HepG2 (cell line): ENCODE results near the gene REEP6. TPM values are rescaled to one million over a fixed set of nuclear protein-coding genes. Genes with fewer than 3 reads are reported as not detected.

Experiments used
- ARID4A ChIP-seq: sonication (generic); formaldehyde crosslinking; IDR thresholded peaks from 2 replicates; pipeline ENCODE4 v1.5.0; 2020; ENCODE audit warnings: mild to moderate bottlenecking, missing genetic modification reagents, borderline replicate concordance
- HOXA3 ChIP-seq: sonication (generic); formaldehyde crosslinking; IDR thresholded peaks from 2 replicates; pipeline ENCODE4 v1.5.0; 2020; ENCODE audit warnings: missing genetic modification reagents
- JUN ChIP-seq: sonication (generic); formaldehyde crosslinking; IDR thresholded peaks from 2 replicates; pipeline ENCODE4 v1.4.0; 2020; ENCODE audit warnings: mild to moderate bottlenecking, missing genetic modification reagents
- KLF16 ChIP-seq, 2 experiments: sonication (generic) in 1 of 2; formaldehyde crosslinking in 1 of 2; IDR thresholded peaks; 2 replicates each; pipeline versions ENCODE4 v1.6.1 to v1.8.0; 2016 to 2023; ENCODE audit warnings: missing genetic modification reagents in 2 of 2, missing compliant biosample characterization in 1 of 2
- MIER3 ChIP-seq: IDR thresholded peaks from 2 replicates; pipeline ENCODE4 v1.6.1; 2016; ENCODE audit warnings: missing compliant biosample characterization, borderline replicate concordance
- NR2F6 ChIP-seq, 2 experiments: IDR thresholded peaks; 2 replicates each; pipeline ENCODE4 v1.6.1; 2016; ENCODE audit warnings: antibody characterized with exemption in 1 of 2, mild to moderate bottlenecking in 1 of 2
- RBM39 ChIP-seq: fragments of 200-400 bp; formaldehyde crosslinking; IDR thresholded peaks from one replicate; pipeline ENCODE4 v1.6.1; 2018; ENCODE audit warnings: antibody characterized with exemption, mild to moderate bottlenecking, low read depth, low read length; ENCODE audit not compliant: poor library complexity, severe bottlenecking
- SIN3A ChIP-seq: IDR thresholded peaks from 2 replicates; pipeline ENCODE4 v1.6.1; 2011; ENCODE audit warnings: low read depth, mild to moderate bottlenecking, control low read depth, low read length, borderline replicate concordance
- SOX5 ChIP-seq: IDR thresholded peaks from 2 replicates; pipeline ENCODE4 v1.6.1; 2016; ENCODE audit warnings: borderline replicate concordance
- TCF7L2 ChIP-seq: IDR thresholded peaks from 2 replicates; pipeline ENCODE4 v1.6.1; 2011; ENCODE audit warnings: mild to moderate bottlenecking, low read depth, low read length, moderate library complexity
- TSC22D2 ChIP-seq: sonication (generic); formaldehyde crosslinking; IDR thresholded peaks from 2 replicates; pipeline ENCODE4 v1.5.1; 2020; ENCODE audit warnings: missing genetic modification reagents, mild to moderate bottlenecking, borderline replicate concordance
- ZMYM2 ChIP-seq: sonication (generic); formaldehyde crosslinking; IDR thresholded peaks from 2 replicates; pipeline ENCODE4 v1.8.0; 2022; ENCODE audit warnings: mild to moderate bottlenecking, missing genetic modification reagents
- ZNF160 ChIP-seq: sonication (generic); formaldehyde crosslinking; IDR thresholded peaks from 2 replicates; pipeline ENCODE4 v1.8.0; 2022; ENCODE audit warnings: mild to moderate bottlenecking, inconsistent platforms, missing genetic modification reagents
- ZNF317 ChIP-seq: sonication (generic); formaldehyde crosslinking; IDR thresholded peaks from 2 replicates; pipeline ENCODE4 v1.5.0; 2020; ENCODE audit warnings: mild to moderate bottlenecking, missing genetic modification reagents
- ZNF530 ChIP-seq: sonication (generic); formaldehyde crosslinking; IDR thresholded peaks from 2 replicates; pipeline ENCODE4 v1.5.0; 2020; ENCODE audit warnings: low read depth, mild to moderate bottlenecking, missing genetic modification reagents
- ZNF562 ChIP-seq: sonication (generic); formaldehyde crosslinking; IDR thresholded peaks from 2 replicates; pipeline ENCODE4 v1.8.0; 2022; ENCODE audit warnings: missing genetic modification reagents, borderline replicate concordance
- ZNF782 ChIP-seq: sonication (generic); formaldehyde crosslinking; IDR thresholded peaks from 2 replicates; pipeline ENCODE4 v1.4.0; 2020; ENCODE audit warnings: missing genetic modification reagents, mild to moderate bottlenecking, borderline replicate concordance
- polyA plus RNA-seq, 8 experiments: library from polyadenylated mRNA; depleted of rRNA in 3 of 8; stranded (reverse) in 7 of 8; unstranded in 1 of 8; fragments of >200 nt; fragmentation: Illumina TruSeq in 4 of 8; extraction: Trizol in 4 of 8; gene quantifications; 2 replicates each; pipeline versions ENCODE4 v1.2.1 to v1.2.3, GENCODE V29; 2011 to 2016; ENCODE audit warnings: low read depth in 4 of 8, missing spikeins in 1 of 8, mixed read lengths in 1 of 8; ENCODE audit not compliant: insufficient read depth in 1 of 8
- total RNA-seq, 5 experiments: library from RNA; depleted of rRNA; stranded (reverse); fragments of >200 nt; fragmentation: Illumina TruSeq; extraction: Trizol; gene quantifications; 2 replicates each; pipeline ENCODE4 v1.2.3, GENCODE V29; 2016; ENCODE audit warnings: low read depth in 1 of 5
- TF ChIP-seq, protein P1 (sequence below): sonication (generic); formaldehyde crosslinking; IDR thresholded peaks from 2 replicates; pipeline ENCODE4 v1.8.0; 2022; ENCODE audit warnings: missing genetic modification reagents, mild to moderate bottlenecking, moderate library complexity, borderline replicate concordance
- TF ChIP-seq, protein P2 (sequence below): sonication (generic); IDR thresholded peaks from 2 replicates; pipeline ENCODE4 v1.6.1; 2016; ENCODE audit warnings: low read depth, borderline replicate concordance
- TF ChIP-seq, protein P3 (sequence below): conservative IDR thresholded peaks from 2 replicates; pipeline ENCODE4 v1.6.1; 2018; ENCODE audit warnings: missing genetic modification reagents

The REEP6 gene
- total and polyA plus RNA-seq, 2 of the 13 experiments (the other 11 are each of a cell fraction or from before 2014, with no cell fraction given): 10.0 to 28.8 TPM

- TF ChIP-seq, protein P1, sequence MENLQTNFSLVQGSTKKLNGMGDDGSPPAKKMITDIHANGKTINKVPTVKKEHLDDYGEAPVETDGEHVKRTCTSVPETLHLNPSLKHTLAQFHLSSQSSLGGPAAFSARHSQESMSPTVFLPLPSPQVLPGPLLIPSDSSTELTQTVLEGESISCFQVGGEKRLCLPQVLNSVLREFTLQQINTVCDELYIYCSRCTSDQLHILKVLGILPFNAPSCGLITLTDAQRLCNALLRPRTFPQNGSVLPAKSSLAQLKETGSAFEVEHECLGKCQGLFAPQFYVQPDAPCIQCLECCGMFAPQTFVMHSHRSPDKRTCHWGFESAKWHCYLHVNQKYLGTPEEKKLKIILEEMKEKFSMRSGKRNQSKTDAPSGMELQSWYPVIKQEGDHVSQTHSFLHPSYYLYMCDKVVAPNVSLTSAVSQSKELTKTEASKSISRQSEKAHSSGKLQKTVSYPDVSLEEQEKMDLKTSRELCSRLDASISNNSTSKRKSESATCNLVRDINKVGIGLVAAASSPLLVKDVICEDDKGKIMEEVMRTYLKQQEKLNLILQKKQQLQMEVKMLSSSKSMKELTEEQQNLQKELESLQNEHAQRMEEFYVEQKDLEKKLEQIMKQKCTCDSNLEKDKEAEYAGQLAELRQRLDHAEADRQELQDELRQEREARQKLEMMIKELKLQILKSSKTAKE: 0 out of 2 replicates have a peak, but pooled peaks have one; percentile 17
- TF ChIP-seq ZNF530 (CRISPR knock-in tag): no peak
- TF ChIP-seq SOX5 (CRISPR knock-in tag): peak; percentile 53; the same call in 1 of the 2 replicates
- peak; percentile 54; the same call in 1 of the 2 replicates for TF ChIP-seq HOXA3
- TF ChIP-seq, protein P2, sequence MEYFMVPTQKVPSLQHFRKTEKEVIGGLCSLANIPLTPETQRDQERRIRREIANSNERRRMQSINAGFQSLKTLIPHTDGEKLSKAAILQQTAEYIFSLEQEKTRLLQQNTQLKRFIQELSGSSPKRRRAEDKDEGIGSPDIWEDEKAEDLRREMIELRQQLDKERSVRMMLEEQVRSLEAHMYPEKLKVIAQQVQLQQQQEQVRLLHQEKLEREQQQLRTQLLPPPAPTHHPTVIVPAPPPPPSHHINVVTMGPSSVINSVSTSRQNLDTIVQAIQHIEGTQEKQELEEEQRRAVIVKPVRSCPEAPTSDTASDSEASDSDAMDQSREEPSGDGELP: 0 out of 2 replicates have a peak, but pooled peaks have one; percentile 2
- no peak for TF ChIP-seq ZNF782 (CRISPR knock-in tag)
- no peak for TF ChIP-seq ZNF160
- TF ChIP-seq NR2F6 (IDR thresholded peaks at IDR 0.05): no peak
- no peak for TF ChIP-seq NR2F6 (CRISPR knock-in tag; IDR thresholded peaks at IDR 0.05)
- TF ChIP-seq SIN3A: 0 out of 2 replicates have a peak, but pooled peaks have one; percentile 25
- TF ChIP-seq ZNF562: no peak
- TF ChIP-seq, protein P3, sequence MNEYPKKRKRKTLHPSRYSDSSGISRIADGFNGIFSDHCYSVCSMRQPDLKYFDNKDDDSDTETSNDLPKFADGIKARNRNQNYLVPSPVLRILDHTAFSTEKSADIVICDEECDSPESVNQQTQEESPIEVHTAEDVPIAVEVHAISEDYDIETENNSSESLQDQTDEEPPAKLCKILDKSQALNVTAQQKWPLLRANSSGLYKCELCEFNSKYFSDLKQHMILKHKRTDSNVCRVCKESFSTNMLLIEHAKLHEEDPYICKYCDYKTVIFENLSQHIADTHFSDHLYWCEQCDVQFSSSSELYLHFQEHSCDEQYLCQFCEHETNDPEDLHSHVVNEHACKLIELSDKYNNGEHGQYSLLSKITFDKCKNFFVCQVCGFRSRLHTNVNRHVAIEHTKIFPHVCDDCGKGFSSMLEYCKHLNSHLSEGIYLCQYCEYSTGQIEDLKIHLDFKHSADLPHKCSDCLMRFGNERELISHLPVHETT (CRISPR knock-in tag): peak; percentile 70; the same call in 1 of the 2 replicates
- TF ChIP-seq JUN (CRISPR knock-in tag): 0 out of 2 replicates have a peak, but pooled peaks have one; percentile 44
- peak; percentile 99 for TF ChIP-seq ZMYM2 (CRISPR knock-in tag)
- peak; percentile 82 for TF ChIP-seq RBM39
- peak; percentile 70; the same call in 1 of the 2 replicates for TF ChIP-seq MIER3 (CRISPR knock-in tag)
- TF ChIP-seq ARID4A (CRISPR knock-in tag): peak; percentile 84; the same call in 1 of the 2 replicates
- no peak for TF ChIP-seq TCF7L2
- TF ChIP-seq KLF16 (CRISPR knock-in tag; IDR thresholded peaks at IDR 0.05): peak in 1 of 2 experiments; percentile 53; a peak in 1 of 4 replicates
- TF ChIP-seq TSC22D2 (CRISPR knock-in tag): peak; percentile 43; the same call in 1 of the 2 replicates
- TF ChIP-seq ZNF317 (CRISPR knock-in tag): no peak
These were observed 11.9 kb upstream of the REEP6 start, which contains the start of gene C19orf25 (continued) for GRCh38 chr19:1478934-1479707.
